ENCODE results near the gene YDJC. TPM values are rescaled to one million over a fixed set of nuclear protein-coding genes. Genes with fewer than 3 reads are reported as not detected.

Gene YDJC
- total and polyA plus RNA-seq, 9 of the 15 experiments (the other 6 are each of a cell fraction or from before 2014, with no cell fraction given) = 13.5 to 871 (median 164) TPM

- 88% methylated on average over 7 of the region's 7 CpGs for WGBS (ENCODE audit: insufficient coverage, low coverage, missing lambda C conversion rate)
- no peaks in the 10 kb centered on the region for H3K9me3 ChIP-seq (replicated peaks; ENCODE audit: control insufficient read depth, insufficient read depth, low read depth, low read length)
- no peak overlapping the region for H3K4me2 ChIP-seq (ENCODE audit: insufficient read depth, low read length)
- H3K4me1 ChIP-seq (replicated peaks in 1 of 2; ENCODE audit: control insufficient read depth in 2 of 2, insufficient read depth in 2 of 2, low read length in 2 of 2) = peaks cover 33 to 64% of the 10 kb centered on the region in 2 experiments
- H3K79me2 ChIP-seq (ENCODE audit: control insufficient read depth, insufficient read depth, low read length) = peaks cover 94% of the 10 kb centered on the region
- intact Hi-C loops (cut with micrococcal nuclease) (no loop called here), in situ Hi-C loops (cut with MboI) (no loop called here)
- FAIRE-seq (no peak), DNase-seq (ENCODE audit: extremely low read depth in 1 of 4, low spot score in 3 of 4) (no peak), ATAC-seq (no peak)
- H3K27me3 ChIP-seq (ENCODE audit: control insufficient read depth in 2 of 2, insufficient read depth in 2 of 2, low read length in 2 of 2) = no peaks in the 10 kb centered on the region
- no TSS peak for BruUV-seq (replicated peaks)
- ChIA-PET CTCF (ENCODE audit: low intra/inter-chr PET ratio) (interaction anchor here (0.8 to 2.6 kb wide), 2 partner anchors 18 to 23 kb away, joined by 4 to 40 read pairs; partner anchors contain the start of gene SDF2L1), POLR2A (interaction anchor here (0.7 to 76.8 kb wide), 9 partner anchors 4 to 343 kb away, joined by 3 to 4622 read pairs (median 6); partner anchors contain the start of genes CCDC116, PPIL2, SDF2L1 and YDJC)
- H4K20me1 ChIP-seq (replicated peaks; ENCODE audit: control insufficient read depth, insufficient read depth, low read length) = peaks cover 79% of the 10 kb centered on the region
- H3K36me3 ChIP-seq (ENCODE audit: control insufficient read depth, insufficient read depth, low read length) = peaks cover 94% of the 10 kb centered on the region
- TF ChIP-seq TRIM28 (IDR thresholded peaks at IDR 0.05) (no peak), ZBTB49 (CRISPR knock-in tag; IDR thresholded peaks at IDR 0.05; ENCODE audit: borderline replicate concordance) (no peak), SIN3B (IDR thresholded peaks at IDR 0.05; ENCODE audit: low read depth) (no peak), MLX (CRISPR knock-in tag; conservative IDR thresholded peaks at IDR 0.05) (peak in 1 of 2 experiments; percentile 87; a peak in 1 of 4 replicates)
- no peak overlapping the region for H2AFZ ChIP-seq (ENCODE audit: low read depth, low read length)
- H3K9me1 ChIP-seq (ENCODE audit: control insufficient read depth, insufficient read depth, low read length) = peaks cover 41% of the 10 kb centered on the region
- no peak overlapping the region for H3K27ac ChIP-seq (ENCODE audit: extremely low read depth, low read depth, low read length)
- no peak overlapping the region for H3K4me3 ChIP-seq
- H3K9ac ChIP-seq (ENCODE audit: insufficient read depth in 1 of 2, low read depth in 2 of 2, low read length in 2 of 2) = peak overlapping the region in 1 of 2 experiments; percentile 58; a peak in 2 of 4 replicates
Measured at GRCh38 chr22:21623648-21623970, 6.2 kb downstream of the YDJC start.

All from K562 (cell line).